H9 (cell line): Measurements from ENCODE around the gene MGAT2. TPM values are rescaled to one million over a fixed set of nuclear protein-coding genes. Genes with fewer than 3 reads are reported as not detected.

Experiments used
- DNase-seq: peaks from one replicate; pipeline ENCODE4 v3.0.0-alpha.2; 2017
- H2AFZ ChIP-seq: one replicate; pipeline ENCODE4 v1.6.1; 2013; ENCODE audit warnings: mild to moderate bottlenecking, low read length, control low read depth, moderate library complexity
- H2AK5ac ChIP-seq: 2 replicates; pipeline ENCODE4 v1.6.1; 2013; ENCODE audit warnings: low read length, control low read depth, mixed read lengths; ENCODE audit not compliant: insufficient read length
- H2BK120ac ChIP-seq: one replicate; pipeline ENCODE4 v1.6.1; 2013; ENCODE audit warnings: low read depth, mild to moderate bottlenecking, low read length, control low read depth, inconsistent platforms; ENCODE audit not compliant: poor library complexity, severe bottlenecking
- H2BK12ac ChIP-seq: 2 replicates; pipeline ENCODE4 v1.6.1; 2013; ENCODE audit warnings: low read length, control low read depth, mixed read lengths, low read depth; ENCODE audit not compliant: insufficient read length
- H2BK15ac ChIP-seq: 2 replicates; pipeline ENCODE4 v1.6.1; 2013; ENCODE audit warnings: low read depth, low read length, control low read depth
- H2BK20ac ChIP-seq: one replicate; pipeline ENCODE4 v1.6.1; 2013; ENCODE audit warnings: low read depth, mild to moderate bottlenecking, low read length, control low read depth, inconsistent platforms; ENCODE audit not compliant: poor library complexity, severe bottlenecking
- H2BK5ac ChIP-seq: 2 replicates; pipeline ENCODE4 v1.6.1; 2013; ENCODE audit warnings: low read length, control low read depth, mixed read lengths; ENCODE audit not compliant: insufficient read length
- H3K14ac ChIP-seq: 2 replicates; pipeline ENCODE4 v1.6.1; 2013; ENCODE audit warnings: low read length, control low read depth; ENCODE audit not compliant: insufficient read depth
- H3K18ac ChIP-seq: 2 replicates; pipeline ENCODE4 v1.6.1; 2013; ENCODE audit warnings: low read depth, mild to moderate bottlenecking, mixed read lengths, low read length, control low read depth; ENCODE audit not compliant: insufficient read length
- H3K23ac ChIP-seq: 2 replicates; pipeline ENCODE4 v1.6.1; 2013; ENCODE audit warnings: low read length, control low read depth, mixed read lengths, low read depth; ENCODE audit not compliant: insufficient read length
- H3K23me2 ChIP-seq: 2 replicates; pipeline ENCODE4 v1.6.1; 2013; ENCODE audit warnings: low read depth, mild to moderate bottlenecking, mixed read lengths, low read length, control low read depth; ENCODE audit not compliant: insufficient read length, poor library complexity, severe bottlenecking
- H3K27ac ChIP-seq: 2 replicates; pipeline ENCODE4 v1.5.1; 2013; ENCODE audit warnings: low read length, control low read depth, mixed read lengths, low read depth; ENCODE audit not compliant: insufficient read length
- H3K27me3 ChIP-seq: 2 replicates; pipeline ENCODE4 v1.6.1; 2013; ENCODE audit warnings: low read length, control low read depth, inconsistent platforms; ENCODE audit not compliant: insufficient read depth
- H3K4ac ChIP-seq: 2 replicates; pipeline ENCODE4 v1.6.1; 2013; ENCODE audit warnings: low read depth, mild to moderate bottlenecking, control low read depth, inconsistent platforms, low read length, moderate library complexity
- H3K4me1 ChIP-seq: 2 replicates; pipeline ENCODE4 v1.6.1; 2013; ENCODE audit warnings: low read length, control low read depth, inconsistent platforms; ENCODE audit not compliant: insufficient read depth
- H3K4me2 ChIP-seq: 2 replicates; pipeline ENCODE4 v1.6.1; 2013; ENCODE audit warnings: low read length, control low read depth, mixed read lengths; ENCODE audit not compliant: insufficient read length, insufficient read depth
- H3K56ac ChIP-seq: 2 replicates; pipeline ENCODE4 v1.6.1; 2013; ENCODE audit warnings: low read depth, mild to moderate bottlenecking, mixed read lengths, low read length, control low read depth; ENCODE audit not compliant: insufficient read length
- H3K79me1 ChIP-seq: 2 replicates; pipeline ENCODE4 v1.6.1; 2013; ENCODE audit warnings: low read depth, mild to moderate bottlenecking, moderate library complexity, low read length, control low read depth, inconsistent platforms; ENCODE audit not compliant: insufficient read depth, poor library complexity, severe bottlenecking
- H3K79me2 ChIP-seq: 2 replicates; pipeline ENCODE4 v1.6.1; 2013; ENCODE audit warnings: low read length, control low read depth, inconsistent platforms; ENCODE audit not compliant: insufficient read depth
- H3K9ac ChIP-seq: 2 replicates; pipeline ENCODE4 v1.6.1; 2013; ENCODE audit warnings: low read length, control low read depth, mixed read lengths; ENCODE audit not compliant: insufficient read length; ENCODE audit errors: extremely low read depth
- H3K9me3 ChIP-seq: one replicate; pipeline ENCODE4 v1.6.1; 2013; ENCODE audit warnings: low read depth, low read length, inconsistent platforms; ENCODE audit not compliant: control insufficient read depth
- H3T11ph ChIP-seq: one replicate; pipeline ENCODE4 v1.6.1; 2013; ENCODE audit warnings: mild to moderate bottlenecking, low read length, control low read depth, inconsistent platforms
- H4K20me1 ChIP-seq: one replicate; pipeline ENCODE4 v1.6.1; 2013; ENCODE audit not compliant: control insufficient read depth, insufficient read length, insufficient read depth
- H4K5ac ChIP-seq: 2 replicates; pipeline ENCODE4 v1.6.1; 2013; ENCODE audit warnings: low read depth, mild to moderate bottlenecking, mixed read lengths, low read length, control low read depth; ENCODE audit not compliant: insufficient read length
- H4K8ac ChIP-seq: replicated peaks from 2 replicates; pipeline ENCODE4 v1.6.1; 2013; ENCODE audit warnings: low read length, control low read depth, mixed read lengths, low read depth; ENCODE audit not compliant: insufficient read length
- H4K91ac ChIP-seq: 2 replicates; pipeline ENCODE4 v1.6.1; 2013; ENCODE audit warnings: low read depth, mild to moderate bottlenecking, moderate library complexity, mixed read lengths, low read length, control low read depth; ENCODE audit not compliant: insufficient read length
- H3K27ac Mint-ChIP-seq, 3 experiments: 2 replicates in 2 of 3; 3 replicates in 1 of 3; pipeline ENCODE4 v1.8.0; 2020 to 2021; ENCODE audit warnings: mixed read lengths in 3 of 3, mild to moderate bottlenecking in 1 of 3, moderate library complexity in 1 of 3
- H3K27me3 Mint-ChIP-seq: 2 replicates; pipeline ENCODE4 v1.8.0; 2021; ENCODE audit warnings: low read depth, mild to moderate bottlenecking, moderate library complexity, mixed read lengths
- H3K36me3 Mint-ChIP-seq, 3 experiments: 2 replicates in 2 of 3; 3 replicates in 1 of 3; pipeline ENCODE4 v1.8.0; 2020 to 2021; ENCODE audit warnings: low read depth in 3 of 3, mixed read lengths in 3 of 3; ENCODE audit not compliant: insufficient read depth in 1 of 3
- H3K4me1 Mint-ChIP-seq, 2 experiments: 2 replicates each; pipeline ENCODE4 v1.8.0; 2020; ENCODE audit warnings: mixed read lengths in 2 of 2
- H3K4me3 Mint-ChIP-seq, 2 experiments: 2 replicates in 1 of 2; 3 replicates in 1 of 2; pipeline ENCODE4 v1.8.0; 2020 to 2021; ENCODE audit warnings: mild to moderate bottlenecking in 2 of 2, mixed read lengths in 2 of 2, moderate library complexity in 1 of 2
- H3K9me3 Mint-ChIP-seq, 2 experiments: 2 replicates in 1 of 2; 3 replicates in 1 of 2; pipeline ENCODE4 v1.8.0; 2020; ENCODE audit warnings: mild to moderate bottlenecking in 2 of 2, mixed read lengths in 2 of 2, moderate library complexity in 1 of 2
- whole genome bisulfite sequencing: extraction: QIAGEN DNeasy Blood & Tissue Kit; methylation state at CpG from one replicate; pipeline ENCODE4 v1.1.7; 2013; ENCODE audit warnings: missing lambda C conversion rate, low lambda C conversion rate, mixed read lengths; ENCODE audit not compliant: insufficient read length; ENCODE audit errors: extremely low coverage; 5-methylcytosine and 5-hydroxymethylcytosine counted together
- long read RNA-seq: library from polyadenylated mRNA; unstranded; transcript quantifications from one replicate; pipeline ENCODE4 v2.0.0, GENCODE V29; 2020
- total RNA-seq: library from RNA; stranded (reverse); gene quantifications from 2 replicates; pipeline ENCODE4 v1.2.1, GENCODE V29; 2021
- TF ChIP-seq, protein P1 (sequence below): fragments of 200-600 bp; sonication (generic); conservative IDR thresholded peaks from 3 replicates; pipeline ENCODE4 v1.8.0; 2021; ENCODE audit warnings: antibody characterized with exemption, mild to moderate bottlenecking

The MGAT2 gene
- total RNA-seq = 24.5 and 27.9 TPM in 2 replicates
- long read RNA-seq, transcript MGAT2-201 (1 exons, 2,687 nt) = major isoform, 50 of 50 reads
- long read RNA-seq, partial matches to known transcripts = 0 of 50 reads
- long read RNA-seq, other reads (novel, unspliced or antisense) = 0 of 50 reads

- WGBS = no CpG with 5 or more reads among the region's 85 CpGs
- Histone ChIP-seq H3K27me3 (no peaks in the 10 kb centered on the region), H2BK5ac (no peak within 1 kb of the TSS)
Measured at GRCh38 chr14:49620182-49621113, at the start of gene MGAT2, which contains the start of gene RPL36AL. MGAT2 (plus strand) TSS chr14:49620799; CDS start chr14:49621269, 470 bp downstream. RPL36AL (minus strand) TSS chr14:49620626; CDS start chr14:49619104, 1,522 bp downstream.

More at GRCh38 chr14:49620182-49621113, at the start of gene MGAT2, which contains the start of gene RPL36AL:
- Histone ChIP-seq H4K20me1 (no peaks in the 10 kb centered on the region), H3K4me2 (peak within 1 kb of the TSS; percentile 95), H2BK20ac (no peak within 1 kb of the TSS), H3K4ac (no peak within 1 kb of the TSS), H2BK15ac (no peak within 1 kb of the TSS), H3T11ph (no peak within 1 kb of the TSS), H3K56ac (no peak within 1 kb of the TSS), H3K27ac (peak within 1 kb of the TSS; percentile 29), H4K91ac (no peak within 1 kb of the TSS), H4K8ac (no peak within 1 kb of the TSS), H4K5ac (no peak within 1 kb of the TSS), H2BK120ac (no peak within 1 kb of the TSS), H3K79me2 (peaks cover 12% of the 10 kb centered on the region; the same call in 1 of the 2 replicates), H3K4me1 (peaks cover 4% of the 10 kb centered on the region; the same call in 1 of the 2 replicates), H3K14ac (peak within 1 kb of the TSS; percentile 89), H3K79me1 (no peaks in the 10 kb centered on the region), H2BK12ac (no peak within 1 kb of the TSS), H3K23me2 (peaks cover 12% of the 10 kb centered on the region), H3K23ac (no peak within 1 kb of the TSS), H2AFZ (no peak within 1 kb of the TSS), H3K18ac (peak within 1 kb of the TSS; percentile 66), H3K9ac (peak within 1 kb of the TSS; percentile 85), H2AK5ac (no peak within 1 kb of the TSS), H3K9me3 (no peaks in the 10 kb centered on the region)
- H3K9me3 Mint-ChIP-seq = no peaks in the 10 kb centered on the region; a peak in 1 of 5 replicates
- TF ChIP-seq, protein P1, sequence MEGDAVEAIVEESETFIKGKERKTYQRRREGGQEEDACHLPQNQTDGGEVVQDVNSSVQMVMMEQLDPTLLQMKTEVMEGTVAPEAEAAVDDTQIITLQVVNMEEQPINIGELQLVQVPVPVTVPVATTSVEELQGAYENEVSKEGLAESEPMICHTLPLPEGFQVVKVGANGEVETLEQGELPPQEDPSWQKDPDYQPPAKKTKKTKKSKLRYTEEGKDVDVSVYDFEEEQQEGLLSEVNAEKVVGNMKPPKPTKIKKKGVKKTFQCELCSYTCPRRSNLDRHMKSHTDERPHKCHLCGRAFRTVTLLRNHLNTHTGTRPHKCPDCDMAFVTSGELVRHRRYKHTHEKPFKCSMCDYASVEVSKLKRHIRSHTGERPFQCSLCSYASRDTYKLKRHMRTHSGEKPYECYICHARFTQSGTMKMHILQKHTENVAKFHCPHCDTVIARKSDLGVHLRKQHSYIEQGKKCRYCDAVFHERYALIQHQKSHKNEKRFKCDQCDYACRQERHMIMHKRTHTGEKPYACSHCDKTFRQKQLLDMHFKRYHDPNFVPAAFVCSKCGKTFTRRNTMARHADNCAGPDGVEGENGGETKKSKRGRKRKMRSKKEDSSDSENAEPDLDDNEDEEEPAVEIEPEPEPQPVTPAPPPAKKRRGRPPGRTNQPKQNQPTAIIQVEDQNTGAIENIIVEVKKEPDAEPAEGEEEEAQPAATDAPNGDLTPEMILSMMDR = peak; percentile 42; the same call in 2 of the 3 replicates
- H3K36me3 Mint-ChIP-seq = peaks cover 8 to 38% (median 18%) of the 10 kb centered on the region in 3 experiments
- peak within 1 kb of the TSS; percentile 99 for H3K4me3 Mint-ChIP-seq
- no peaks in the 10 kb centered on the region for H3K27me3 Mint-ChIP-seq
- H3K4me1 Mint-ChIP-seq = peaks cover 20 to 23% of the 10 kb centered on the region in 2 experiments
- DNase-seq = peak; percentile 99
- H3K27ac Mint-ChIP-seq = peak within 1 kb of the TSS; percentile 94 to 99 (median 99)
